ENCODE results near the gene MAPK6. TPM values are rescaled to one million over a fixed set of nuclear protein-coding genes. Genes with fewer than 3 reads are reported as not detected.
"Not testable (repeated sequence)": the region's sequence is repeated elsewhere in the genome, so short reads cannot be mapped to it uniquely, and the experiment has no call there.

The MAPK6 gene
- total RNA-seq, 1 donor from 2014 or later: 23.5 TPM

DNA sequence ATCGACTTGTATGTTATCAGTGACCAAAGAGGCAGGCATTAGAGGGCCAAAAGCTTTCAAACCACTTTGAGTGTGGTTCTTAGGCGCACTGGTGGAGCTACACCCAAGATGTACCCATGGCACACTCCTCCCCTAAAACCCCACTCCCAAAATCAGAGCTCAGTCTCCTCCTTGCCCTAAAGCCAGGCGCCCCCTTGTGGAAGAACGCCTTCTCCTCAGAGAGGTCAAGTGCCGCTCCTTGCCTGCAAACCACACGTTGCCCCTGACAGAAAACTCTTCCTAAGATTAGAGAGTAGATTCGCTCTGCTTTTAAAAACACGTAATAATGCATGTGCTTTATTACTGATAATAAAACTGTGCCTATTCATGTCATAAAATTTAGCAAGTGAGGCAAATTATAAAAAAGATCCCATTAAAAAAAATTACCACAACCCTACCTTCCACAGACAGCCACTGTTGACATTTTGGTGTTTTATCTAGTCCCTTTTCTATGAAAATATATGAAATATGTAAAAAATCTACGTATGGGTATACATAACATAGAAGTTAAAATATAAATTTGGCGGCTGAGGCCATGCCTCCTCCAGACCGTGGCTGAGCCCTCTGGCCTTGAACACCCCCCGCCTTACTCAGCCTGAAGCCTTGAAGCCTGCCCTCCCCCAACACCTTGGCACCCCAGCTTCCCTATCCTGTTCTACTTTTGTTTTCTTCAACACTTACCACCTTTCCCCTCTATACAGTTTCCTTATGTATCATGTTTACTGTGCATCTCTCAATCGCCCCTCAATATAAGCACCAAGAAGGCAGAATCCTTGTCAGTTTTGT is 60.1 kb downstream of the MAPK6 start:
- no peaks in the 10 kb centered on the region for H3K27me3 ChIP-seq (ENCODE audit: control insufficient read depth in 3 of 3, insufficient read depth in 3 of 3, low read length in 3 of 3)
- no peak overlapping the region for H3K27ac ChIP-seq (ENCODE audit: low read depth, low read length)
- H3K36me3 ChIP-seq (ENCODE audit: control insufficient read depth in 3 of 3, insufficient read depth in 3 of 3, low read length in 3 of 3): no peaks in the 10 kb centered on the region
- no peak overlapping the region for H3K4me3 ChIP-seq (ENCODE audit: low read length in 3 of 3)
- H3K4me1 ChIP-seq (ENCODE audit: control insufficient read depth in 3 of 3, insufficient read depth in 3 of 3, low read length in 3 of 3): peaks cover 0 to 3% (median 0%) of the 10 kb centered on the region in 3 donors
- no peaks in the 10 kb centered on the region for H3K9me3 ChIP-seq (ENCODE audit: control insufficient read depth in 3 of 3, low read length in 3 of 3)
- H3K9ac ChIP-seq (ENCODE audit: low read depth in 1 of 3, low read length in 3 of 3): no peak overlapping the region

DNA sequence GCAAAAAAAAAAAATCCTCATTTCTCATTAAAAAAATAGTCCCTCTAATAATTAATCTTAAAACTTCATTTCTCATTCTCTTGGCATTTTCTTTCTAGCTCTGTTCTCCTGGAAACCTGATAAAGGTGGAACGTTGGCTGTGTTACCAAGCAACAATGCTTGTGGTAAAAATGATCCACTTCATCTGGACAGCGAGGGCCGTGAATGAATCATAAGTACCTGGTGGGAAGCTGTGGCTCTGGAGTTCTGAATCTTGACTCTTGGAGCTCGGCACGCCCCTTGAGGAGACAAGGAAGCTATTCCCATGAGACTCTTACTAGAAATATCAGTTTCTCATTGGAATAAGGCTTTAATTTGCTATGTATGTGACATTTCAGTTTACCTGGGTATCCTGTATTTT is 61.0 kb downstream of the MAPK6 start:
- no peaks in the 10 kb centered on the region for H3K9me3 ChIP-seq (ENCODE audit: control insufficient read depth in 3 of 3, low read length in 3 of 3)
- H3K9ac ChIP-seq (ENCODE audit: low read depth in 1 of 3, low read length in 3 of 3): no peak overlapping the region
- no peaks in the 10 kb centered on the region for H3K27me3 ChIP-seq (ENCODE audit: control insufficient read depth in 3 of 3, insufficient read depth in 3 of 3, low read length in 3 of 3)
- H3K4me1 ChIP-seq (ENCODE audit: control insufficient read depth in 3 of 3, insufficient read depth in 3 of 3, low read length in 3 of 3): peaks cover 0 to 3% (median 0%) of the 10 kb centered on the region in 3 donors
- H3K36me3 ChIP-seq (ENCODE audit: control insufficient read depth in 3 of 3, insufficient read depth in 3 of 3, low read length in 3 of 3): no peaks in the 10 kb centered on the region
- H3K27ac ChIP-seq (ENCODE audit: low read depth, low read length): no peak overlapping the region
- no peak overlapping the region for H3K4me3 ChIP-seq (ENCODE audit: low read length in 3 of 3)

DNA sequence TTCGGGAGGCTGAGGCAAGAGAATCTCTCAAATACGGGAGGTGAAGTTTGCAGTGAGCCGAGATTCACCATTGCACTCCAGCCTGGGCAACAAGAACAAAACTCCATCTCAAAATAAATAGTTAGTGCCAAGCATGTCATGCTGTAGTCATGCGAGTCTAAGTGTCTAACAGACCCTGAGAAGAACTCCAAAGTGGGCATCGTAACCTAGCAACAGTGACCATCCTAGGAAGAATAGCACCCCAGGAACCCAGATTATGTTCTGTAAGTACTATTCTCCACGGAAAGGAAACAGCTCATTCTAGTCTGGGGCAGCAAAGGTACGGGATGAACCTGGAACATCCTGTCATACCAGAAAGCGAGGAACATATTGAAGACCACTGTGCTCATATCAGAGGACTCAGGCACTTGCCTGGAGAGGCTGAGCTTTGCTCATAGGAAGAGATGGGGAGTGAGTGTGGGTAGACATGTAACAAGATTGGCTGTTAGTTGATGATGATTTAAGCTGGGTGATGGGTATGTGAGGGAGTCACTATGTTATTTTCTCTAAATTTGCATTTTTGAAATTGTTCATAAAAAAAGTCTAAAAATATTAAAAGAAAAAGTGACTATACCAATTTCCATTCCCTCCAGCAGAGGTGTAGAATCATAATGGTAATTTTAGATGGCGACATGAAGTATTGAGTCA is 61.8 kb downstream of the MAPK6 start:
- H3K27me3 ChIP-seq (ENCODE audit: control insufficient read depth in 3 of 3, insufficient read depth in 3 of 3, low read length in 3 of 3): no peaks in the 10 kb centered on the region
- no peaks in the 10 kb centered on the region for H3K9me3 ChIP-seq (ENCODE audit: control insufficient read depth in 3 of 3, low read length in 3 of 3)
- H3K4me3 ChIP-seq (ENCODE audit: low read length in 3 of 3): no peak overlapping the region
- peaks cover 0 to 3% (median 0%) of the 10 kb centered on the region in 3 donors for H3K4me1 ChIP-seq (ENCODE audit: control insufficient read depth in 3 of 3, insufficient read depth in 3 of 3, low read length in 3 of 3)
- no peak overlapping the region for H3K27ac ChIP-seq (ENCODE audit: low read depth, low read length)
- no peaks in the 10 kb centered on the region for H3K36me3 ChIP-seq (ENCODE audit: control insufficient read depth in 3 of 3, insufficient read depth in 3 of 3, low read length in 3 of 3)
- H3K9ac ChIP-seq (ENCODE audit: low read depth in 1 of 3, low read length in 3 of 3): no peak overlapping the region

DNA sequence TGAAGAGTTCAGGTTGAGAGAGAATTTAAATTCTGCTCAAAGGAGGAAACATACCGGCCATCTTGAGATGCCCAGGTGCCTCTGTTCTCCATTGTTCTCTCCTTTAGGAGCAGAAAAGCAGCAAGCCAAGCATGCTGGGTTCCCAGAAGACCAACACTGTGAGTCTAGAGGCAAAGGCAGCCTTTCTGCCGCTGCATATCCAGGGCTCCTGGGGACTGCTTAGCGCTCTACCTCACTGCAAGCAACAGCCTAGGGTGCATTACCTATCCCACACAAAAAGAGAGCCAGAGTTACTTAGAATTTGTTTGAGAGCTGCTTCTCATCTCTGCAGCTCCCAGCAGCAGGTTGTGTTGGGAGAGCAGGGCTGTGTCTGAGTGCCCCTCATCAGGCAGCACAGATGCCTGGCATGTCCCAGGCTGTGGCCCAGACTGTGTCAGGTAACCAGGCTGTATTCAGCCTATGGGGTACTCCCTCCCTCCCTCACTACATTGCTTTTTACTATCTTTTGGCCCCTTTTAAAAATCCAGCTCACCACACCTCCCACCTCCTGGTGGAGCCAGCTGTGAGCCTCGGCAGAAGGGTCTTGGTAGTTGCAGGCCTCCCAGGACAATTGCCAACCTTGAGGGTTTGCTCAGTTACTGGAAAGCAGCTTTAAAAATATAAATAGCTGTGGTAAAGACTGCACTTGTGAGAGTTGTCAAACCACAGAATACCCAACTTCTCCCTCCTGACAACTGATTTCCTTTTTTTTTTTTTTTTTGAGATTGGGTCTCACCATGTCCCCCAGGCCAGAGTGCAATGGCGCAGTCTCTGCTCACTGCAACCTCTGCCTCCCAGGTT is 63.4 kb downstream of the MAPK6 start:
- H3K4me3 ChIP-seq (ENCODE audit: low read length in 3 of 3): no peak overlapping the region
- H3K9me3 ChIP-seq (ENCODE audit: control insufficient read depth in 3 of 3, low read length in 3 of 3): peaks cover 0 to 7% (median 6%) of the 10 kb centered on the region in 3 donors
- peaks cover 0 to 3% (median 0%) of the 10 kb centered on the region in 3 donors for H3K4me1 ChIP-seq (ENCODE audit: control insufficient read depth in 3 of 3, insufficient read depth in 3 of 3, low read length in 3 of 3)
- no peak overlapping the region for H3K9ac ChIP-seq (ENCODE audit: low read depth in 1 of 3, low read length in 3 of 3)
- H3K27me3 ChIP-seq (ENCODE audit: control insufficient read depth in 3 of 3, insufficient read depth in 3 of 3, low read length in 3 of 3): no peaks in the 10 kb centered on the region
- H3K27ac ChIP-seq (ENCODE audit: low read depth, low read length): no peak overlapping the region
- no peaks in the 10 kb centered on the region for H3K36me3 ChIP-seq (ENCODE audit: control insufficient read depth in 3 of 3, insufficient read depth in 3 of 3, low read length in 3 of 3)

DNA sequence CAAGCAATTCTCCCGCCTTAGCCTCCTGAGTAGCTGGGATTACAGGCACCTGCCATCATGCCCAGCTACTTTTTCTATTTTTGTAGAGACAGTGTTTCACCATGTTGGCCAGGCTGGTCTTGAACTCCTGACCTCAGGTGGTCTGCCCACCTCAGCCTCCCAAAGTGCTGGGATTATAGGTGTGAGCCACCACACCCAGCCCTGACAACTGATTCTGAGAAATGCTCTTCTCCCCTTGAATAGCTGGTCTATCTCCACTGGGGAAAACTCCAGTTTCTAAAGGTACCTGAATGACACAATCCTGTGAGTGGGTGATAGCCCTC is 64.0 kb downstream of the MAPK6 start:
- H3K4me3 ChIP-seq (ENCODE audit: low read length in 3 of 3); H3K9ac ChIP-seq (ENCODE audit: low read depth in 1 of 3, low read length in 3 of 3); H3K36me3 ChIP-seq (ENCODE audit: control insufficient read depth in 3 of 3, insufficient read depth in 3 of 3, low read length in 3 of 3): not testable (repeated sequence)

DNA sequence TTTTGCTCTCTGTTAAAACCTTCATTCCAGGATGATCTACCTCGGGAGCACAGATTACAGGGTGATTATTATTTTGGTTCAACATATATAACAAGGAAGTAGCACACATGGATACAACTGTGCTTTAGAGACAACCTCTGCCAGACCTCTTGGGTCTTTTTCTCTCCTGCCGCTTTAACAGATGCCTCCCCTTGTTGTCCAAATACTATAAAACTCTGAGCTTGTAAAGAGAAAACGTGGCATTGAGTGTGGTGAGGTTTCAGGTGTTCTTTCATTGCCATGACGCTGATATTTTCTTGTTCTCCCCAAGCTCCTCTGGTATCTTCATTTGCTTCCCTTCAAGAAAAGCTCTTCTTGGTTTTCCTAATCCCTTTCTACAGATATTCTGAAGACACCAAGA is 64.6 kb downstream of the MAPK6 start:
- Histone ChIP-seq H3K4me1 (ENCODE audit: control insufficient read depth in 3 of 3, insufficient read depth in 3 of 3, low read length in 3 of 3) (peaks cover 0 to 3% (median 0%) of the 10 kb centered on the region in 3 donors), H3K27me3 (ENCODE audit: control insufficient read depth in 3 of 3, insufficient read depth in 3 of 3, low read length in 3 of 3) (no peaks in the 10 kb centered on the region), H3K9ac (ENCODE audit: low read depth in 1 of 3, low read length in 3 of 3) (no peak overlapping the region), H3K9me3 (ENCODE audit: control insufficient read depth in 3 of 3, low read length in 3 of 3) (peaks cover 0 to 7% (median 6%) of the 10 kb centered on the region in 3 donors), H3K4me3 (ENCODE audit: low read length in 3 of 3) (no peak overlapping the region), H3K36me3 (ENCODE audit: control insufficient read depth in 3 of 3, insufficient read depth in 3 of 3, low read length in 3 of 3) (no peaks in the 10 kb centered on the region), H3K27ac (ENCODE audit: low read depth, low read length) (no peak overlapping the region)

More for the DNA sequence above, 64.0 kb downstream of the MAPK6 start:
- H3K4me1 ChIP-seq (ENCODE audit: control insufficient read depth in 3 of 3, insufficient read depth in 3 of 3, low read length in 3 of 3); H3K9me3 ChIP-seq (ENCODE audit: control insufficient read depth in 3 of 3, low read length in 3 of 3); H3K27ac ChIP-seq (ENCODE audit: low read depth, low read length); H3K27me3 ChIP-seq (ENCODE audit: control insufficient read depth in 3 of 3, insufficient read depth in 3 of 3, low read length in 3 of 3): not testable (repeated sequence)

DNA sequence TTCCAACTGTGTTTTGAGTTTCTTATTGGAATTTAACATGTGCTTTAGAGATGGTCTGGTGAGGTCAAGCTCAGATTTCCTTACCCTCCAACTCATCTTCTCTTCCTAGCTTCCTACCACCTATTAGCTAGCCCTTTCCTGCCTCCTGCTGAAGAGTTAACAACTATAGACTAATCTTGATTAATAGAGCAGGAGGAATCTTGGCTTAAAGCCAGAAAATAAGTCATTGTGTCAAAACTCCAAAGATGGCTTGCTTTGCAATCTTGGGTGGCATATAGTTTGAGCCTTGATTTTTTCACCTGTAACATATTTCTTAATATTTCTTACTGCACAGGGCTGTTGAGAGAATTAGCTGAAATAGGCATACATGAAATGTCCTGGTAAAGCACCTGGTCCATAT is 66.3 kb downstream of the MAPK6 start:
- Histone ChIP-seq H3K4me3 (ENCODE audit: low read length in 3 of 3) (no peak overlapping the region), H3K9me3 (ENCODE audit: control insufficient read depth in 3 of 3, low read length in 3 of 3) (peaks cover 0 to 8% (median 7%) of the 10 kb centered on the region in 3 donors), H3K9ac (ENCODE audit: low read depth in 1 of 3, low read length in 3 of 3) (no peak overlapping the region), H3K27me3 (ENCODE audit: control insufficient read depth in 3 of 3, insufficient read depth in 3 of 3, low read length in 3 of 3) (no peaks in the 10 kb centered on the region), H3K36me3 (ENCODE audit: control insufficient read depth in 3 of 3, insufficient read depth in 3 of 3, low read length in 3 of 3) (no peaks in the 10 kb centered on the region), H3K4me1 (ENCODE audit: control insufficient read depth in 3 of 3, insufficient read depth in 3 of 3, low read length in 3 of 3) (peaks cover 0 to 3% (median 0%) of the 10 kb centered on the region in 3 donors), H3K27ac (ENCODE audit: low read depth, low read length) (no peak overlapping the region)

DNA sequence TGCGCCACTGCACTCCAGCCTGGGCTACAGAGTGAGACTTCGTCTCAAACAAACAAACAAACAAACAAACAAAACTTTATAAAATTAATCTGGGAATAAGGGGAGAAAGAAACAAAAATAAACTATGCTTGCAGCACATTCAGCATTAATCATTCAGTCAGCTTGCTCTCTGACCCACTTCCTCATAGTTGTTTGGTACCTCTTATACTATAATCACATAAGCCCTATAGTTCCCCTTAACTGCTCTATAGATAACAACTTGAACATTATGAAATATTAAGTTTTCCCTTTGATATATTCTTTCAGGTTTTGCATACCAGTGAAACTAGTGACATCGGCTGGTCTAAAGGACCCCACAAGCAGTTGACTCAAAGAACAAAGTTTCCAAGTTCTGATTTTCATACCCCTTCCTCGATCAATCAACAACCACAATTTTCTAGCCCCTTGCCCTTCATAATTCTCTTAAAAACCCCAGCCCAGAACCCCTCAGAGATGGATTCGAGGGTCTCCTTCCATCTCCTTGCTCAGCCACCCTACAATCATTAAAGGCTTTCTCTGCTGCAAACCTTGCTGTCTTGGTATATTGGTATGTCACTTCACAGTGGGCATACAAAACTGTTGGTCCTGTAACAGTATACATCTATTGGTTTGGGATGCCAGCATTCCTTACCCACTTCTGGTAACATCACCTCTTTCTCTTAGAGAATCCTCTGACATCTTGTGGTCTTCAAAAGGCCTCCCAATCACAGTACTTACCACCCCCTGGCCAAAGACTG is 67.2 kb downstream of the MAPK6 start:
- H3K4me3 ChIP-seq (ENCODE audit: low read length in 3 of 3): no peak overlapping the region
- no peaks in the 10 kb centered on the region for H3K36me3 ChIP-seq (ENCODE audit: control insufficient read depth in 3 of 3, insufficient read depth in 3 of 3, low read length in 3 of 3)
- H3K9me3 ChIP-seq (ENCODE audit: control insufficient read depth in 3 of 3, low read length in 3 of 3): peaks cover 0 to 9% (median 7%) of the 10 kb centered on the region in 3 donors
- peaks cover 0 to 3% (median 0%) of the 10 kb centered on the region in 3 donors for H3K4me1 ChIP-seq (ENCODE audit: control insufficient read depth in 3 of 3, insufficient read depth in 3 of 3, low read length in 3 of 3)
- no peak overlapping the region for H3K27ac ChIP-seq (ENCODE audit: low read depth, low read length)
- no peak overlapping the region for H3K9ac ChIP-seq (ENCODE audit: low read depth in 1 of 3, low read length in 3 of 3)
- H3K27me3 ChIP-seq (ENCODE audit: control insufficient read depth in 3 of 3, insufficient read depth in 3 of 3, low read length in 3 of 3): no peaks in the 10 kb centered on the region

DNA sequence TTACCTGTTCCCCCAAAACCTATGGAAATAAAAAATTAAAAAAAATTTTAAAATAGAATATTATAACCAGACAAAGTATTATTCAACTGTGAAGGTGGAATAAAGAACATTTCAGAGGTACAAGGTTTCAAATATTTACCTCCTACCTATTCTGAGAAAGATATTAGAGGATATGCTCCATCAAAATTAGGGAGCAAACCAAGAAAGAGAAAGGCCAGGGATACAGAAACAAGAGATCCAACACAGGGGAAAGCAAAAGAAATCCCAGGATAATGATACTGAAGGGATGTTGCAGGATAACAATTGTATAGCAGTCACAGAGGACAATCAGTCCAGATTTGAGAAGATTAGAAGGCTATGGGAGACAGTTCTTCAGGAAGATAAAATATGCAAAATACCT is 71.2 kb downstream of the MAPK6 start:
- Histone ChIP-seq H3K9me3 (ENCODE audit: control insufficient read depth in 3 of 3, low read length in 3 of 3) (peaks cover 0 to 9% (median 7%) of the 10 kb centered on the region in 3 donors), H3K9ac (ENCODE audit: low read depth in 1 of 3, low read length in 3 of 3) (no peak overlapping the region), H3K27ac (ENCODE audit: low read depth, low read length) (no peak overlapping the region), H3K4me1 (ENCODE audit: control insufficient read depth in 3 of 3, insufficient read depth in 3 of 3, low read length in 3 of 3) (peaks cover 12 to 17% (median 14%) of the 10 kb centered on the region in 3 donors), H3K27me3 (ENCODE audit: control insufficient read depth in 3 of 3, insufficient read depth in 3 of 3, low read length in 3 of 3) (peaks cover 0 to 4% (median 0%) of the 10 kb centered on the region in 3 donors), H3K36me3 (ENCODE audit: control insufficient read depth in 3 of 3, insufficient read depth in 3 of 3, low read length in 3 of 3) (no peaks in the 10 kb centered on the region), H3K4me3 (ENCODE audit: low read length in 3 of 3) (no peak overlapping the region)
